NCI-H2029 (cell line): Measurements from ENCODE around the gene TANC1.

Source experiments
- DNase-seq: peaks from one replicate; lab custom pipeline; 2025; lab: John Stamatoyannopoulos, UW

The TANC1 gene

GRCh38 chr2:158994920-158995676, 26.7 kb downstream of the TANC1 start:
- peak; percentile 67 for DNase-seq

- no peak for DNase-seq
These were observed 27.2 kb downstream of the TANC1 start for GRCh38 chr2:158995677-158996049.

GRCh38 chr2:158996378-158996993, 28.0 kb downstream of the TANC1 start:
- DNase-seq: no peak

GRCh38 chr2:158997037-158997790, 28.8 kb downstream of the TANC1 start:
- DNase-seq: no peak

GRCh38 chr2:158998551-158999248, 30.3 kb downstream of the TANC1 start:
- no peak for DNase-seq

- no peak for DNase-seq
These were observed 31.0 kb downstream of the TANC1 start for GRCh38 chr2:158999458-158999857.

GRCh38 chr2:159000072-159000471, 31.6 kb downstream of the TANC1 start:
- DNase-seq: no peak

- no peak for DNase-seq
These were observed 34.1 kb downstream of the TANC1 start for GRCh38 chr2:159002462-159003111.

GRCh38 chr2:159003555-159003954, 35.1 kb downstream of the TANC1 start:
- no peak for DNase-seq

GRCh38 chr2:159004849-159005248, 36.4 kb downstream of the TANC1 start:
- DNase-seq: no peak

GRCh38 chr2:159009940-159010339, 41.5 kb downstream of the TANC1 start:
- no peak for DNase-seq

GRCh38 chr2:159010340-159010739, 41.9 kb downstream of the TANC1 start:
- DNase-seq: no peak

- DNase-seq: no peak
These were observed 42.5 kb downstream of the TANC1 start for GRCh38 chr2:159010963-159011362.

- no peak for DNase-seq
These were observed 43.7 kb downstream of the TANC1 start for GRCh38 chr2:159012142-159012541.

- no peak for DNase-seq
These were observed 44.7 kb downstream of the TANC1 start for GRCh38 chr2:159013103-159013502.

GRCh38 chr2:159015174-159015573, 46.7 kb downstream of the TANC1 start:
- DNase-seq: no peak

- DNase-seq: no peak
These were observed 47.4 kb downstream of the TANC1 start for GRCh38 chr2:159015823-159016222.

- no peak for DNase-seq
These were observed 49.4 kb downstream of the TANC1 start for GRCh38 chr2:159017837-159018236.

GRCh38 chr2:159019021-159019420, 50.6 kb downstream of the TANC1 start:
- DNase-seq: no peak

GRCh38 chr2:159022019-159022418, 53.6 kb downstream of the TANC1 start:
- DNase-seq: no peak

GRCh38 chr2:159026170-159026569, 57.7 kb downstream of the TANC1 start:
- no peak for DNase-seq

GRCh38 chr2:159028776-159029175, 60.3 kb downstream of the TANC1 start:
- DNase-seq: no peak
